Tibial artery (tissue), 4 donors: ENCODE measurements around the gene MDM2.

ENCODE experiments used
- DNase-seq, 2 donors: peaks; one replicate each; pipeline ENCODE4 v3.0.0-alpha.2; 2019
- H3K27ac ChIP-seq, 2 donors: fragments of 200-600 bp; sonication (generic) in 1 of 2; 1 replicate in 1 of 2; 2 replicates in 1 of 2; pipeline ENCODE4 v1.5.1; 2018 to 2019; ENCODE audit warnings: mild to moderate bottlenecking in 1 of 2
- H3K27me3 ChIP-seq, 2 donors: fragments of 200-600 bp; sonication (generic) in 1 of 2; one replicate each; pipeline versions ENCODE4 v1.5.1 to v1.6.0; 2016 to 2019
- H3K36me3 ChIP-seq, 3 donors: fragments of 200-600 bp; sonication (generic) in 2 of 3; one replicate each; pipeline ENCODE4 v1.5.1; 2016 to 2019; ENCODE audit warnings: mild to moderate bottlenecking in 2 of 3
- H3K4me1 ChIP-seq, 4 donors: fragments of 200-600 bp; sonication (generic) in 2 of 4; 1 replicate in 3 of 4; 2 replicates in 1 of 4; pipeline ENCODE4 v1.5.1; 2016 to 2019
- H3K4me3 ChIP-seq, 2 donors: fragments of 200-600 bp; sonication (generic) in 1 of 2; 1 replicate in 1 of 2; 2 replicates in 1 of 2; pipeline ENCODE4 v1.5.1; 2018 to 2019; ENCODE audit warnings: mild to moderate bottlenecking in 2 of 2
- H3K9me3 ChIP-seq, 3 donors: fragments of 200-600 bp; sonication (generic) in 1 of 3; one replicate each; pipeline ENCODE4 v1.5.1; 2016 to 2019
- intact Hi-C: fragments of 100-400 bp; cut with DNase I; formaldehyde crosslinking; loops from one replicate; pipeline ENCODE4 v1.15.0; 2023; ENCODE audit warnings: low total_unique reads
- TF ChIP-seq, protein P1 (sequence below), 2 experiments: fragments of 200-600 bp in 1 of 2; fragments of 450-650 bp in 1 of 2; IDR thresholded peaks; one replicate each; pipeline ENCODE4 v1.5.1; 2017 to 2019; ENCODE audit warnings: antibody characterized with exemption in 2 of 2, mild to moderate bottlenecking in 1 of 2, moderate library complexity in 1 of 2

Gene MDM2

GRCh38 chr12:68894276-68894855 is 86.4 kb downstream of the MDM2 start:
- Histone ChIP-seq H3K4me3 (no peak overlapping the region), H3K4me1 (no peaks in the 10 kb centered on the region), H3K27me3 (no peaks in the 10 kb centered on the region), H3K9me3 (no peaks in the 10 kb centered on the region), H3K27ac (no peak overlapping the region), H3K36me3 (no peaks in the 10 kb centered on the region)
- intact Hi-C loops = no loop called here
- DNase-seq = no peak
- TF ChIP-seq, protein P1, sequence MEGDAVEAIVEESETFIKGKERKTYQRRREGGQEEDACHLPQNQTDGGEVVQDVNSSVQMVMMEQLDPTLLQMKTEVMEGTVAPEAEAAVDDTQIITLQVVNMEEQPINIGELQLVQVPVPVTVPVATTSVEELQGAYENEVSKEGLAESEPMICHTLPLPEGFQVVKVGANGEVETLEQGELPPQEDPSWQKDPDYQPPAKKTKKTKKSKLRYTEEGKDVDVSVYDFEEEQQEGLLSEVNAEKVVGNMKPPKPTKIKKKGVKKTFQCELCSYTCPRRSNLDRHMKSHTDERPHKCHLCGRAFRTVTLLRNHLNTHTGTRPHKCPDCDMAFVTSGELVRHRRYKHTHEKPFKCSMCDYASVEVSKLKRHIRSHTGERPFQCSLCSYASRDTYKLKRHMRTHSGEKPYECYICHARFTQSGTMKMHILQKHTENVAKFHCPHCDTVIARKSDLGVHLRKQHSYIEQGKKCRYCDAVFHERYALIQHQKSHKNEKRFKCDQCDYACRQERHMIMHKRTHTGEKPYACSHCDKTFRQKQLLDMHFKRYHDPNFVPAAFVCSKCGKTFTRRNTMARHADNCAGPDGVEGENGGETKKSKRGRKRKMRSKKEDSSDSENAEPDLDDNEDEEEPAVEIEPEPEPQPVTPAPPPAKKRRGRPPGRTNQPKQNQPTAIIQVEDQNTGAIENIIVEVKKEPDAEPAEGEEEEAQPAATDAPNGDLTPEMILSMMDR (IDR thresholded peaks at IDR 0.05) = no peak

DNA sequence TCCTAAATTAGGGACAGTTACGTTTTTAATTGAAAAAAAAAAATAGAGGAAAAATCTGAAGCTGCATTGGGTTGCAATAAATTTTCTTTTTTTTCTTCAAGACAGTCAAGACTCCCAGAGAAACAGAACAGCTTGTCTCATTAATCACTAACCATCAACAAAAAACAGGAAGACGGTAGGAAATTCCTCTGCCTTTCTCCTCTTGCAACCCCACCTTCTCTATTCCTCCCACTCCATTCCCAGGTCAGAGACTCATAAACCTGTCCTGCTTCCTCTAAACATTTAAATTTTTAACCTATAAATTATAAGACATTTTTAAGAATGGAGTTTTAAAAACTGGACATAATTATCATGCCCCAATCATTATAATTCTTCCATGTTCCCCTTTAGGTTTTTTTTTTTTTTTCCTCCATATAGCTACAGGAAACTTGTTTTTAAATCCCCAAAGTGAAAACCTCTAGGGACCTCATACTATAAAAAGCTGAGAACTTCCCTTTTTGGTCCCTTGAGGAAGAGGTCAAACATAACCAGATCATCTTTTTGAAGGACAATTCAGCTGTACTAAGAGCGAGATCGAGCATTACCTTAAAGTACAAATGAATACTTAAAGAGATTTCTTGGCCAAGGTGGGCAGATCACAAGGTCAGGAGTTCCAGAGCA is 89.0 kb downstream of the MDM2 start:
- Histone ChIP-seq H3K27ac (no peak overlapping the region), H3K9me3 (no peaks in the 10 kb centered on the region), H3K36me3 (no peaks in the 10 kb centered on the region), H3K4me3 (no peak overlapping the region), H3K4me1 (no peaks in the 10 kb centered on the region), H3K27me3 (no peaks in the 10 kb centered on the region)
- intact Hi-C loops = no loop called here
- TF ChIP-seq, protein P1 (IDR thresholded peaks at IDR 0.05) = no peak
- no peak for DNase-seq

- no peaks in the 10 kb centered on the region for H3K36me3 ChIP-seq
- H3K27me3 ChIP-seq = no peaks in the 10 kb centered on the region
- TF ChIP-seq, protein P1 (IDR thresholded peaks at IDR 0.05) = peak; percentile 9 to 10
- peak; percentile 62 to 70 for DNase-seq
- no peaks in the 10 kb centered on the region for H3K4me1 ChIP-seq
- no peaks in the 10 kb centered on the region for H3K9me3 ChIP-seq
- no peak overlapping the region for H3K27ac ChIP-seq
- intact Hi-C loops = no loop called here
- no peak overlapping the region for H3K4me3 ChIP-seq
These were observed 91.3 kb downstream of the MDM2 start for GRCh38 chr12:68899251-68899771.

- H3K36me3 ChIP-seq = no peaks in the 10 kb centered on the region
- no peak overlapping the region for H3K4me3 ChIP-seq
- TF ChIP-seq, protein P1 (IDR thresholded peaks at IDR 0.05) = no peak
- H3K27me3 ChIP-seq = no peaks in the 10 kb centered on the region
- no peak overlapping the region for H3K27ac ChIP-seq
- intact Hi-C loops = no loop called here
- no peaks in the 10 kb centered on the region for H3K9me3 ChIP-seq
- DNase-seq = no peak
- no peaks in the 10 kb centered on the region for H3K4me1 ChIP-seq
These were observed 92.3 kb downstream of the MDM2 start for GRCh38 chr12:68900241-68900640.
